HG02763 (cell line): ENCODE data around the gene ATP5F1B.
A peak's percentile ranks its signal among the peaks of the same experiment; 100 is the strongest.
"Not testable (repeated sequence)": the region's sequence is repeated elsewhere in the genome, so short reads cannot be mapped to it uniquely, and the experiment has no call there.

ENCODE experiments used
- ATAC-seq: cut with Tn5 transposase; IDR thresholded peaks from one replicate; pipeline ENCODE4 v1.9.1; 2021; ENCODE audit warnings: mild to moderate bottlenecking, moderate library complexity; ENCODE audit not compliant: unreplicated experiment

Gene ATP5F1B

GRCh38 chr12:56648023-56648422 lies 2.2 kb upstream of the ATP5F1B start:
- not testable (repeated sequence) for ATAC-seq

- no peak for ATAC-seq
These were observed 525 bp downstream of the ATP5F1B start for GRCh38 chr12:56645201-56645716.

- no peak for ATAC-seq
These were observed 1.1 kb downstream of the ATP5F1B start for GRCh38 chr12:56644654-56645053.

GRCh38 chr12:56641219-56641618 lies 4.6 kb downstream of the ATP5F1B start:
- no peak for ATAC-seq

- no peak for ATAC-seq
These were observed 8.2 kb downstream of the ATP5F1B start for GRCh38 chr12:56637621-56638020.

- ATAC-seq: peak; percentile 52
These were observed 8.9 kb downstream of the ATP5F1B start for GRCh38 chr12:56636675-56637540.

- ATAC-seq: peak; percentile 38
These were observed 9.7 kb downstream of the ATP5F1B start for GRCh38 chr12:56635806-56636674.

GRCh38 chr12:56634837-56635791 lies 10.7 kb downstream of the ATP5F1B start:
- peak; percentile 23 for ATAC-seq

- ATAC-seq: no peak
These were observed 11.4 kb downstream of the ATP5F1B start for GRCh38 chr12:56634242-56634836.

- no peak for ATAC-seq
These were observed 12.1 kb downstream of the ATP5F1B start for GRCh38 chr12:56633468-56634241.

- ATAC-seq: no peak
These were observed 12.9 kb downstream of the ATP5F1B start for GRCh38 chr12:56632701-56633467.

- ATAC-seq: peak; percentile 22
These were observed 13.7 kb downstream of the ATP5F1B start for GRCh38 chr12:56631790-56632700.

- ATAC-seq: peak; percentile 46
These were observed 15.6 kb downstream of the ATP5F1B start, which contains the start of gene BAZ2A for GRCh38 chr12:56630180-56630632. BAZ2A (minus strand) TSS chr12:56630326; CDS start chr12:56617530, 12,796 bp downstream.

GRCh38 chr12:56629459-56630179 lies 16.2 kb downstream of the ATP5F1B start:
- no peak for ATAC-seq

- ATAC-seq: no peak
These were observed 16.9 kb downstream of the ATP5F1B start for GRCh38 chr12:56628671-56629458.

GRCh38 chr12:56626701-56627100 lies 19.1 kb downstream of the ATP5F1B start:
- ATAC-seq: no peak
